ENCODE measurements around the gene OSBPL2.

The OSBPL2 gene

DNA sequence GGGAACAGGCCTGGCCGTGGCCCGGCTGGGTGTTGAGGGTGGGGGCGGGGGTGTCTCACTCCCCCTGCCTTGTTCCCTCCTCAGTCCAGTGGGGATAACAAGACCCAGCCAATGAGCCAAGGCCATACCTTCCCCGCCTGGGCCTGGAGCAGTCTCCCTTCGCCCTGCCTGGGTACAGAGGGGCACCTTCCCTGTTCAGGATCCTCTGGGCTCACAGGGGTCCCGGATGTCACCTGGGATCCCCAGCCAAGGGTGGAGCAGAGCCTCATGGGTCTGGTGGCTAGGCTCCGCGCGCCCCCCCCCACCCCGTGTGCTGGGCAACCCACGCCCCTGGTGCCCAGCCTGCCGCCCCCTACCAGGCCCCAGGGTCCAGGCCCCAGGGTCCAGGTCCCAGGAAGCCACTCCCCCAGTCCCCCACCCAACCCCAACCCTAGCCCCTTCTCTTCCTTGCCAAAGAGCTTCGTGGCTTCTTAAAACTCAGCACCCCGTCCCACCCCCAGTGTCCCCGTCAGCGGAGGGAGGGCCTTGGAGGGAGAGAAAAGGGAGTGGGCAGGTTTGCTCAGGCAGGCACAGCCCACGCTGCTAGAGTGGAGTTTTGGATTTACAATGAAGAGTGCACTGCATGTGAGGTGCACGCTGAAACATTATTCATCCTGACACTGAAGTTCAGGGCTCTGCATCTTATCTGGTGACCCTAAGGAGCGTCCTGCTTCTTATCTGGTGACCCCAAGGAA, 30.1 kb upstream of the OSBPL2 start:
- no peak for DNase-seq

- DNase-seq = no peak
Observed at GRCh38 chr20:62208795-62209755, 29.2 kb upstream of the OSBPL2 start.

- no peak for DNase-seq
Observed at GRCh38 chr20:62209850-62210495, 28.3 kb upstream of the OSBPL2 start.

DNA sequence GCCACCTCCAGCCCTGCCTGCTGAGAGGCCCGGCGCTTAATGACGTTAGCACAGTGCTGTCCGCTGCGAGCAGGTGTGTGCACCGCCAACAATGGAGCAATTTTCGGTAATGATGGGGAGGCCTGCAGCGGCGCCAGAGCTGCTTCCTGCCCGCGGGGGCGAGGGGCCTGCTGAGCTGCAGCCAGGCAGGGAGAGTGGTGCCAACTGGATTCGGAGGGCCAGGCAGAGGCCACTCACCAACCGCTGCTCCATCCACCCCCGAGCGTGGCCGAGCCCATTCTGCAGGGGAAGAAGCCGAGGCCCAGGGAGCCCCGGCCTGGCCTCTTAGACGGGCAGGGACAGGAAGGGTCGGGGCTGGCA, 27.8 kb upstream of the OSBPL2 start:
- no peak for DNase-seq

DNA sequence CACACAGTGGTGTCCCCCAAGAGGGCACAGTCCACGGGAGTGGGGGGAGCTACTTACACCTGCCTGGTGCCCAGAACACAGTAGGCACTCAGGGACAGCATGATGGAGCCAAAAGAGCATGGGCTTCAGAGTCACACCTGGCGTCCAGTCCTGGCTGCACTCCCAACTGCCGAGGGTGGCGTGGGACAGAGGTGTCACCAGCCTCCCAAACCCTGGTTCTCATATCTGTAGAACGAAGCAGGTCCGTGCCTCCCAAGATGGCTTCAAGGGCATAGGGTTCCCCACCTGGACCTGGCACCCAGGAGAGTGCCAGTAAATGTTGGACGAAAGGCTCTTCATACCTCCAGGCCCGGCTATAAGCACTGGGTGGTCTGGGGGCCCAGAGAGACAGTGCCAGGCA, 27.1 kb upstream of the OSBPL2 start:
- DNase-seq = no peak

GRCh38 chr20:62211769-62212288, 26.5 kb upstream of the OSBPL2 start:
- no peak for DNase-seq

GRCh38 chr20:62212299-62212698, 26.0 kb upstream of the OSBPL2 start:
- DNase-seq = no peak

DNA sequence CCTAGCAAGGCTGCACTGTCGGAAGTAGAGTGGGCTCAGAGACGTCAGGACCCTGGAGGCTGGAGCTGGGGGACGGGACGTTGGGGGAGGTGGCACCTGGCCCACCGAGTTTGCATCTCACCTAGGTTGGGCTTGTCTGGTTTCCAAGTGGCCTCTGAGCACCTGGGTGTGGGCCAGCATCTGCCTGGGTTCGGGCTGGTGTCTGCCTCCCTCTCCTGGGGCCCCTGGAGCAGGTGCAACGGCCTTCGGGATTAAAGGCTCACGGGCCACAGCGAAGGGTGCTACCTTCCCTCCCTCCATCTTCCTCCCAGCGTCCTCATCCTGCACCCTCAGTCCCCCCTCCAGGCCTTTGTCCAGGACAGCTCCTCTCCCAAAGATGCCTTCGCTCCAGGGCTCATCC, 24.3 kb upstream of the OSBPL2 start:
- DNase-seq = no peak

DNA sequence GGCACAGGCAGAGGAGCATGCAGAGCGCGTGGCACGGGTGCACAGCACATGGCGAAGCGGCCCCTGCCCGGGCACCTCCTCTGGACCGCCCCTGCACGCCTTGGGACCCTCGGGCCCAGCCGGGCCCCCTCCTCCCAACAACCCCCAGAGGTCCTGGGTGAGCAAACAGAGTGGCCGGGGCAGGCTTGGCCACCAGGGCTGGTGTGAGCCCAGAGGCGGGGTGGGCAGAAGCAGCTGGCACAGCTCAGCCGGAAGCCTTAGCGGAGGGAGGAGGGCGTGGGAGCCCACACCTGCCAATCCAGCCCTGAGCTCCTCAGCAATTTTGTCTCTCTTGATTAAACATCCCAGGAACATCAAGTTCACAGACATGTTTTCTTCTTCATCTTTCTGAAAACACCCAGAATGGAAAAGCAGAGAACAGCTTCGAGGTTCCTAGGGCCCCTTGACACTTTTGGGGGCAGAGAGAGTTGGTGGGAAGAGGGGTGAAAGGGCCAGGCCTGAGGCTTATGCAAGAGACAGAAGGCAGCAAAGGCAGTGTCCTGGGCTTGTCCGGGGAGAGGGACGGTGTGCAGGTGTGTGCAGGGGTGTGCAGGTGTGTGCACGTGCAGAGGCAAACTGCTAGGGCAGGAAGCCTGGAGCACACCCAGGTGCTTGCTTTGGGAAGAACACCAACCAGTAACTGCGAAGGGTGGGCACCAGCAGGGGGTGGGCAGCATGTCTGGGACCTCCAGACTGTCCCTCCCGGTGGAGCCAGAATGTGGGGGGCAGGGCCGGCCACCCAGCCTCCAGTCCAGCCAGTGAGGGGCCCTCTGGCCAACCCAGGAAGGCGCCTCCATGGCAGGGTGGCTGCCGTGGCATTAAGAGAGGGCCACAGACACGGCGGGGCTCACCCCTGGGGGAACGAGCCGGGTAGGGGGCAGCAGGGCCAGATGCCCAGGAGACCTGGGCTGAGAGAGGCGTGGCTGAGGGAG, 23.0 kb upstream of the OSBPL2 start:
- DNase-seq = no peak

DNA sequence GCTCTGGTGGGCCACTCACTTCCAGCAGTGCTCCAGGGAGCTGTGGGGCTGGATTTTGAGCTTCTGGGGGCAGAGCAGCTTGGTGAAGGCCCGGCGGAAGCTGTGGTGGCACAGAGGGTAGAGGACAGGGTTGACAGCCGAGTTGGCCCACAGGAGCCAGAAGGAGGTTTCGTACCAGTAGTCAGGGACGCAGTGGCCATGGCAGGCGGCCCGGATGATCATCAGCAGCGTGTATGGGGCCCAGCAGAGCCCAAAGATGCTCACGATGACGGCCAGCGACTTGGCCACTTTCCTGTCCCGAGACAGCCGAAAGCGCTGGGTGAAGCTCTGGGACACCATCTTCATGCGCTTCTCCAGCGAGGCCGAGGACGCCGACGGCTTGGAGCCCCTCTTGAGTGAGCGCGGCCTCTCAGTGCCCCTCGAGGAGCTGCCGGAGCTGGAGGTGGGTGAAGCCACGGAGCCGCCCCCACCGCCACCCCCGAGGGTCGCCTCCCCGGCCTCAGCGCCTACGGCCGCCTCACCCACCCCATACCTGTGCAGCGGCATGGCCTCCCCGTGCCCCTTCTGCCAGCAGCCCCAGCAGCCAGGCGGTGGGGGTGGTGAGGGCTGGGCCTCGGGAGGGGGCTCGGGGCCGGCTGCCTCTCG, 22.2 kb upstream of the OSBPL2 start:
- DNase-seq = no peak

DNA sequence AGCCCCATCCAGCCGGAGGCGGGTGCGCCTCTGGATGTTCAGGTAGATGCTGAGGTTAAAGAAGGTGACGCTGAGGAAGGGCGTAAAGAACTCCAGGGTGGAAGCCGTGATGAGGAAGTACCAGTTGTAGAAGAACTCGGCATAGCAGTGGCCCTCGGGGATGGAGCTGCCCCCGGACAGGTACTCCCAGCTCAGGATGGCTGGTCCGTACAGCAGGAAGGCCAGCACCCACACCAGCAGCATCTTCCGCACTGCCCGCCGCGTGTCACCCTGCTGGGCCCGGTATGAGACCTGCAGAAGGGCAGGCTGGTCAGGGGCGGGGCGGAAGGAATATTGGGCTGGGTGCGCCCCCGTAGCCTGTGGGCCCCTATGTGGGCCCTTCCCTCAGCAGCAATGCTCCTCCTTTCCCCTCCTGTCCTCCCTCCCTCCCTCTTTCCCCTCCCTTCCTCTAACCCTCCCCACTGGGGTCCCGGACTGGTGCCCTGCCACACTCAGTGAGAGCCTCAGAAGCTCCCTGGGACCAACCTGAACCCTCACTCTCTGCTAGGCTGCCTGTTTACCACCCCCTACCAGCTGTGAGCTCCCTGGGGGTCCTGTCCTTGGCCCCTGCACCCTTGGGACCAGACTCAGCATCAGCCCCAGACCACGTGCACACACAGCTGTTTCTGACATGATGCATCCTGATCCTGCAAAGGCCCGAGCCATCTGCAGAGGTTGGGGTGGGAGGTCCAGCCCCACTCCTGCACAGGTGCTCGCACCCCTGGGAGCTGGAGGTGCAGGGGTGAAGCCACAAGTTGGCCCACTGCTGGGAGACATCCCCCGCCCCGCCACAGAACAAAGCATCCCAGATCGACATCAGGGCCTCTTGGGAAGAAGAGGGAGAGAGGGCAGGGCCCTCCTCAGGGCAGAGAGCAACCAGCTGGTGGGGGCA, 21.4 kb upstream of the OSBPL2 start:
- no peak for DNase-seq

GRCh38 chr20:62217913-62218773, 20.2 kb upstream of the OSBPL2 start:
- DNase-seq = no peak

DNA sequence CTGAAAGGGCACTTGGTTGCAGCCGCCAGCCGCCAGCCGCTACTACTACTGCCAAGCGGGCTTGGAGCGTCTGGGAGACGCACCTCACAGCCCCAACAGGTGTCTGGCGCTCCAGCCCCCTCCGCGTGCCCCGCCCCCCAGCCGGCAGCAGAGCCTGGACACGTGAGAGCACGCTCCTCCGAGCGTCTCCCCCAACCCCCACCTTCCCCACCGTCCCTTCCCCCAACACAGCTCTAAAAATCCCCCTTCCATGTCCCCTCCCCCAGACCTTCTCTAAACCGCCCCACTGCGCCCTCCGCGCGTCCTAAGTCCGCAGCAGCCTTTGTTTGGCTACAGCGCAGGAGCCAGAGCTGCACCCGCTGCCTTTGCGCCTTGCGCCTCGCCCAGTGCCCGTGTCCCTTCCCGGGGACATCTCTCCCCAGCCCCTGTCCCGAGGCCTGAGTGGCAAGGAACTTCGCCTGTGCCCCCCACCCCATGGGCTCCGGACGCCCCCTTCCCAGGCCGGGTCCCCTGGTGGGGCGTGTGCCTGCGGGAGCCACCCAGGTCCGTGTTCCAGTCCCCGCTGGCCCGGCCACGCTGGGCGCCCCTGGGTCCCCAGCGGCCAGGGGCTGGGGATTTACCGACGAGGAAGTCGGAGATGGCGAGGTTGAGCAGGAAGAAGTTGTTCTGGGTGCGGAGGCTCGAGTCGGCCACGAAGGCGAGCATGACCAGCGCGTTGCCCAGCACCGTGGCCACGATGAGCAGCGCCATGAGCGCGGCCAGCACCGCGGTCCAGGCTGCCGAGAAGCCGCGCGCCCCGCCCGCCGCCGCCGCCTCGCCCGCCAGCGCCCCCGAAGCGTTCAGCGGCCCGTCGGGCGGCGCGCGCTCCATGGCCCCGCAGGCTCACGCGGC, 19.0 kb upstream of the OSBPL2 start:
- DNase-seq = no peak

GRCh38 chr20:62219992-62220665, 18.2 kb upstream of the OSBPL2 start, which contains the start of gene HRH3:
TSS of gene HRH3 (minus strand) at chr20:62220278. CDS start at chr20:62219970, 308 bp downstream.
- peak in 1 of 2 experiments; percentile 13 for DNase-seq

GRCh38 chr20:62220666-62221568, 17.4 kb upstream of the OSBPL2 start:
- no peak for DNase-seq

DNA sequence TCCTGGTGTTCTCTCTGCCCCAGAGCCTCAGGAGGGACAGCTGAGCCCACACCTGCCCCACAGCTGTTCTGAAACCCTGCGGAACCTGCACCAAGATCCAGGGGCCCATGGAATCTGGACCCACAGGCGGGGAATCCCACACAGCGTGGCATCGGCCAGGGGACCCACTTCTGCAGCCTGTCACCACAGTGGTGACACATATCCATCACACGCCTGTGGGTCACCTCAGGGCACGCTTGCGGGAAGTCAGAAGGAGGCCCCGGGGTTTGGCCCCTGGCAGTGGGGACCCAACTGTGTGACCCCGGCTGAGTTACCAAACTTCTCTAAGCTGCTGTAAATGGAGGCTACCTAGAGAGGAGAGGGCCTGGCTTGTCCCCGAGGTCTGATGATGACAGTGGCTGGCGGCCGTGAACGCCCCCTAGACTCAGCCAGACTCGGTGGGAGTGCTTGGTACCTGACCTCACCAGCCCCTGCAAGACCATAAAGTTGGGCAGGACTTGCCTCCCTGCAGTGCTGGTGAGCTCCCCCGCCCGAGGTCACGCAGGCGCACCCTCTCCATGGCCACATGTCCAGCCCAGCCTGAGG, 16.0 kb upstream of the OSBPL2 start:
- no peak for DNase-seq
